ENCODE data around the gene TMEM88.
"Not testable (repeated sequence)": the region's sequence is repeated elsewhere in the genome, so short reads cannot be mapped to it uniquely, and the experiment has no call there.

Gene TMEM88, protein sequence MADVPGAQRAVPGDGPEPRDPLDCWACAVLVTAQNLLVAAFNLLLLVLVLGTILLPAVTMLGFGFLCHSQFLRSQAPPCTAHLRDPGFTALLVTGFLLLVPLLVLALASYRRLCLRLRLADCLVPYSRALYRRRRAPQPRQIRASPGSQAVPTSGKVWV

DNA sequence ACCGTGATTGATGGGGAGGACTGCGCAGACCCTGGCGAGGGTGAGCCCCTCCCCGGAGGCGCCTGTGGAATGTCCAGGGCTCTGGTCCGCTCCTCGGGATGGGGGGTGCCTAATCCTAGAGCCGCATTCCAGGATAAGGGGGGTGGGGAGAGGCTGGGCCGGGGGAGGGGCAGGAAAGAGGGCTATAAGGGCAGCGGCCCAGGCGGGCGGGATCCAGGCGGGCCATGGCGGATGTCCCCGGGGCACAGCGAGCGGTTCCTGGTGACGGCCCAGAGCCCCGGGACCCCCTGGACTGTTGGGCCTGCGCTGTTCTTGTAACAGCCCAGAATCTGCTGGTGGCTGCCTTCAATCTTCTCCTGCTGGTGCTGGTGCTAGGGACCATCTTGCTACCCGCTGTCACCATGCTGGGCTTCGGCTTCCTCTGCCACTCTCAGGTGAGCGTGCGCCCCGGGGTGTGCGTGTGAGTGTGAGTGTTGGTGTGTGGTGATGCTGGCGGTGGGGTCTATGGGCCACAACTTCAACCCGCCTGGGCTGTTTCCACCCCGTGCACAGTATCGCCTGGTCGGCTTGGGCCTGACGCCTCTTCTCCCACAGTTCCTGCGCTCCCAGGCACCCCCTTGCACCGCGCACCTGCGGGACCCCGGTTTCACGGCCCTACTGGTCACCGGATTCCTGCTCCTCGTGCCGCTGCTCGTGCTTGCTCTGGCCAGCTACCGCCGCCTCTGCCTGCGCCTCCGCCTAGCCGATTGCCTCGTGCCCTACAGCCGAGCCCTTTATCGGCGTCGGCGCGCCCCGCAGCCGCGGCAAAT is at the start of gene TMEM88:
Gene TMEM88, plus strand, starts transcription at position 216 of the 809 bp plus-strand sequence. Its CDS starts 9 bp downstream, at position 225.
- DNase-seq: no peak

DNA sequence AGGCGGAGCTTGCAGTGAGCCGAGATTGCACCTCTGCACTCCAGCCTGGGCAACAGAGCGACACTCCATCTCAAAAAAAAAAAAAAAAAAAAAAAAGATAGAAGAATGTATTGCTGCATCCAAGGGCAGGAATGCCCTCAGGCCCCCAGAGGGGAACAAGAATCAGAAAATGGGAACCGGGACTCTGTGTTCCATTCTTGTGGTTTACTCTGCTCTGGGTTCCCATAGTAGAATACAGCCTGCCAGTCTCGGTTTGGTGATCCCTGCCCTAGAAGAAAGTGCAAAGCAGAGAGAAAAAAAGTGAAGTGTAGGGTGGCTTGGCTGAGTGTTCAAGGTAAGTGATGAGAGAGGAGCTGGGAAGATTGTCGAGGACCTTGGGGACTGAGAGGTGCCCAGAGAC is 48.3 kb upstream of the TMEM88 start:
- DNase-seq: no peak

GRCh38 chr17:7807206-7807605 is 47.7 kb upstream of the TMEM88 start:
- DNase-seq: no peak

DNA sequence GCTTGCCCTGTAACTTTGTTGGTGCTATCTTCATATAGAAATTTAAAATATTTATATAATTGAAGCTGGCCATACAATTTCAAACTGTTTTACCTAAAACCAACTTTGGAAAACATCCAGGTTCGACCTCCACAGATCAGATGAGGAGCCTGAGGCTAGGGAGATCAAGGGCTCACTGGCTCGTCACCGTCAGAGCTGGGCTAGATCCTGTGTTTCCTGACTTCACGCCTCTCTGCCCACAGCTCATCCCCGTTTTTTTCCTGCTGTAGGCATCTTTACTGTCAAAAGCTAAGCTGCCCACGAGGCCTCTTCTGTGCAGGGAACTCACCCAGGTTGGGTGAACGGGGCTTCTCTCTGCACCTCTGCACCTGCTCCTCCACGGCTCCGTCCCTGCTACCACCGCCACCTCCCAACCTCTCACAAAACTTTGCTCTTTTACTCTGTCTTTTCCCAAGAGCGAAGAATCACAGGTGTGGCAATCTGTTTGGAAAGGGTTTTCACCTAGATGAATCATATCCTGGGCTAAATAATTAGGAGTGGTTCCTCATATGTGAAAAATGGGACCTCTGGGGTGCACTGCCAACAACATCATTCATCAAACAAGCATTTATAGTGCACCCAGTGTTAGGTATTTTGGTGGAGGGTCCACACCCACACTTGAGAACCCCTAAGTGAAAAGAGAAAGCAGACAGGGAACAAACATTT is 45.6 kb upstream of the TMEM88 start:
- DNase-seq: no peak

- DNase-seq: not testable (repeated sequence)
Observed at GRCh38 chr17:7809791-7810343, 45.0 kb upstream of the TMEM88 start.

DNA sequence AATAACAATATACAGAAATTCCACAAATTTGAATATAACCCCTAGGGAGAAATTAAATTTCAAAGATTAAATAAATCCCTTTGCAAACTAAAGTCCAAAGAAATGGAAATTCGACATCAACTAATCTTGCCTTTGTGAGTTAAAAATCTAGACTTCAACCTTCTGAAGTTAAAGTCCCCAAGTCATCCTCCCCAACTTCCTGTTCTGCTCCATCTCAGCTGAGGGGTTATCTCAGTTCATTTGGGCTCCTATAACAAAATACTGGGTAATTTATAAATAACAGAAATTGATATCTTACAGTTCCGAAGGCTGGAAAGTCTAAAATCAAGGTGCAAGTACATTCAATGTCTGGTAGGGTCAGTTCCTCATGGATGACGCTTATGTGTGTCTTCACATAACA is 43.6 kb upstream of the TMEM88 start:
- no peak for DNase-seq

DNA sequence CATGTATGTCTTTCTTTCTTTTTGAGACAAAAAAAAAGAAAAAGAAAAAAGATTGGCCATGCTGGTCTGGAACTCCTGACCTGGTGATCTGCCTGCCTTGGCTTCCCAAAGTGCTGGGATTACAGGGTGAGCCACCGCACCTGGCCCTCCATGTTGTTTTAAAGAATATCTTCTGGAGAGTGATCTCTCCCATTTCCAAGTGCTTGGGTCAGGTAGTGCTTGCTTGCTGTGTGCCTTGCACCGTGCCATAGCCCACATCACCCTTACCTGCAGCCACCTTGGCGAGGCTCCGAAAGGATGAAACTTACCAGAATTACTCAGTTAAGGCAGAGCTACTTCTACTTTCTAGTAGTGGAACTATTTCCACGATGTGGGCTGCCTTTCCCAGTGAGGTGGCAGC is 39.9 kb upstream of the TMEM88 start:
- no peak for DNase-seq

DNA sequence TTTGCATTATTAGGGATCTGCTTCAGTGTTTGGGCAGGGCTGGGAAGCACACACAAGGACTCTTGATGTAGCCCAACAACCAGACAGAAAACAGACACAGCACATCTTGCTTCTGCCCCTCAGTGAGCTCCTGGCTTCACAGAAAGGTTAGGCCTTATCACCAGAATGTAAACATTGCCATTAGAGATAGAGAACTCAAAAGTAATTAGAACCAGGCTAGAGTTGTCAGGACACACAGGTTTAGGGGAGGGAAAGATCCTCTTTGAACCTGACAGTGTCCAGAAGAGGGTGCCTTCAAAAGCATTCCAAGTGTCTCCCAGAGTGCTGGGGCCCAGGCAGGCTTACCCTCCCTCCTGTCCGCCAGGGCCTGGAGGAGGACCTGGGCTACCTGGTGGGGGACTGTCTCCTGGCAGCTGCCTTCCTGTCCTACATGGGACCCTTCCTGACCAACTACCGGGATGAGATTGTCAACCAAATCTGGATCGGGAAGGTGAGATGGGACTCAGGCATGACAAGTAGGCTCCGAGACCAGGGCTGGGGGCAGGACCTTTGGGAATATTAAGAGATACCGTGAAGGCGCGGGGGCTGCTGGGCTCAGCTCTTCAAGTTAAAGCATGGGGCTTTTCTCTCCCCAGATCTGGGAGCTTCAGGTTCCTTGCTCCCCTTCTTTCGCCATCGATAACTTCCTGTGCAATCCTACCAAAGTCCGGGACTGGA is 37.8 kb upstream of the TMEM88 start:
- DNase-seq: no peak

- DNase-seq: no peak
Observed at GRCh38 chr17:7817643-7817964, 37.3 kb upstream of the TMEM88 start.

- no peak for DNase-seq
Observed at GRCh38 chr17:7818026-7818425, 36.8 kb upstream of the TMEM88 start.

DNA sequence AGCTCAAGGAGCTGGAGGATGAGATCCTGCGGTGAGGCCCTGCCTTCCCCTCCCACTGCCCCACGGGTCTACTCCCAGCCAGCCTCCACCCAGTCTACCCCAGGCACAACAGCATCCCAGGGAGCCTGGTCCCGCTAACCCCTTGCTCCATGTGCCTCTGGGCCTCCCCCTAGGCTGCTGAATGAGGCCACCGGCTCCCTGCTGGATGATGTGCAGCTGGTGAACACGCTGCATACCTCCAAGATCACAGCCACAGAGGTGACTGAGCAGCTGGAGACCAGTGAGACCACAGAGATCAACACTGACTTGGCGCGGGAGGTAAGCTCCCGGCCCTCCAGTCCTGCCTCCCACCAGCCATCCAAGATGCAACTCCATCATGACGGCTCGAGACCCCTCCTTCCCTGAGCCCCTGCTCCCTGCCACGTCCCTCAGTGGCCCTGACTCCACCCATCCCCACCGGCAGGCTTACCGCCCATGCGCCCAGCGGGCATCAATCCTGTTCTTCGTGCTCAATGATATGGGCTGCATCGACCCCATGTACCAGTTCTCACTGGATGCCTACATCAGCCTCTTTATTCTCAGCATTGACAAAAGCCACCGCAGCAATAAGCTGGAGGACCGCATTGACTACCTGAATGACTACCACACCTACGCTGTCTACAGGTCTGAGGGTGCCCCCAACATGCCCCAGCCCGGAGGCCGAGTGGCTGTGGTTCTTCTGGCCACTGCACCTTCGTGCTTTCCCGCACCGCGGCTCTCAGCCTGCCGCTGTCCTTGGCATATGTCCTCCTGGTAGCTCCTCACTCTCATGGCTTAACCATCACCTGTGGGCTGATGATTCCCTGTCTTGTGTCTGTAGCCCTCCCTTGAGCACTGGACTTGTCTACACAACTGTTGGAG is 35.9 kb upstream of the TMEM88 start:
- DNase-seq: peak; percentile 34

DNA sequence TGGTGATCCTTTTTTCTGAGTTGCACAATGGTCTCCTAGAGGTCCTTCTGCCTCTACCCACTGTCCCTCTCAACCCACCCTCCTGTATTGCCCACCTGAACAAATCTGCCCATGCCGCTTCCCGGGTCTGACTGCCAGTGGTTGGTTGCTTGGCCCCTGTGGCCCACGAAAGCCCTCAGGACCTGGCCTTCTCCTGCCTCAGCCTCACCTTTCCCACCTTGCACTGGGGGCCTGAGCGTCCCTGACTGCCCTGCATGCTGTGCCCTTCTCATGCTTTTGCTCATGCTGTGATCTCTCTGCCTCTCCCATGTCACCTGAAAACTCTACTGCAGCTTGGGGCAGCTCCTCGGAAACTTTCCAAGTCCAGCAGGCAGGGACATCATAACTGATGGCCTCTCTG is 34.6 kb upstream of the TMEM88 start:
- DNase-seq: no peak

DNA sequence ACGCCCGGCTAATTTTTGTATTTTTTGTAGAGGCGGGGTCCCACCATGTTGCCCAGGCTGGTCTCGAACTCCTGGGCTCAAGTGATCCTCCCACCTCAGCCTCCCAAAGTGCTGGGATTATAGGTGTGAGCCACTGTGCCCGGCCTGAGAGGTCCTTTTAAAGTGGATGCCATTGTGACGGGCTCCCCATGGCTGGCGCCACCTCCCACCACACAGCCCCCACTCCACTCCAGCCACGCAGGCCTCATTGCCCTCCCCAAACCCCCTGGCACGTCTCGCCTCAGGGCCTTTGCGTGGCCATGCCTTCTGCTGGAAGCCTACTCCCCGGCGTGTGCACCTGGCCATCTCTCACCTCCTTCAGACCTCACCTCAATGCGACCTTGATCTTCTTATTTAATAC is 32.7 kb upstream of the TMEM88 start:
- DNase-seq: no peak

GRCh38 chr17:7823581-7824001 is 31.3 kb upstream of the TMEM88 start:
- peak; percentile 85 for DNase-seq

- no peak for DNase-seq
Observed at GRCh38 chr17:7824021-7824924, 30.6 kb upstream of the TMEM88 start.

DNA sequence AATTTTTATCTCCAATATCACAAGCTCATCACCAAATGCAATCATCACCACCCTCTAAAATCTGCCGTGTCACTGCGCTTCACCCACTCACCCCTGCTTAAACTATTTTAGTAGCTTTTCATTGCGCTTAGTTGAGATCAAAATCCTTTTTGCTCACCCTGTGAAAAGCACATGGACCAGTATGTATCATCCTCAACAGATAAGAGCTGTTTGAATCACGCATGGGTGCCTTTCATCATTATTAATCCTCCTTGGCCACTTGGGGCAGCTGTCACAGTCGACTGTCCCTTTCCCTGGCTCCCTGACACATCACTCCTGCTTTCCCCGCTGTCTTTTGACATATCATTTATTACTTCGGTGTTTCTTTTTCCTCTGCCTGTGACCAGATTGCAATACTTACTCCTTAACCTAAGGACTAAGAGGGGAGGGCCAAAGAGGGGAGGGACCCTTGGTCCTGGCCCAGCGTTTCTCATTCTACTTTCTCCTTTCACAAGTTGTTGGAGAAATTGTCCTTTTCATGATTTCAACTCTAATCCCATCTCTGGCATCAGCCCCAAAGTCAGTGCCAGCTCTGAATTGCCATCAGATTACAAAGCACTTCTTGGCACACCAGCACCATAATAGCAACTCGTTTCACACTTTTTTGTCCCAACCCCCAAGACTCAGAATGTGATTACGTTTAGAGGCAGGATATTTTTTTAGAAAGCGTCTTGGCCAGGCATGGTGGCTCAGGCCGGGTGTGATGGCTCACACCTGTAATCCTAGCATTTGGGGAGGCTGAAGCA is 29.5 kb upstream of the TMEM88 start:
- peak; percentile 4 for DNase-seq

DNA sequence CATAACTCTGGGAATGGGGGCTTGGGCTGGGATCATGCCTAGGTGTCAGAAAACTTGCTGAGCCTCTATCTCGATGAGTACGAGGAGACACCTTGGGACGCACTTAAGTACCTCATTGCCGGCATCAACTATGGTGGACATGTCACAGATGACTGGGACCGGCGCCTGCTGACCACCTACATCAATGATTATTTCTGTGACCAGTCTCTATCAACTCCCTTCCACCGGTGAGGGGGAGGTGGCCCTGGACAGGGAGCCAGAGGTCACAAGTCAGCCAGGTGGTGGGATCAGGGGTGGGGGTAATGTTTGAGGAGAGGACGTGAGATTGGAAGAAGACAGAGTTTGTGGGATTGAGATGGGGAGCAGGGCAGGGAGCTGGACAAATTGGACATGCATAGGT is 24.2 kb upstream of the TMEM88 start:
- no peak for DNase-seq

GRCh38 chr17:7831233-7831632 is 23.6 kb upstream of the TMEM88 start:
- DNase-seq: no peak

- DNase-seq: no peak
Observed at GRCh38 chr17:7832431-7832830, 22.4 kb upstream of the TMEM88 start.
